ENCODE results near the gene STOML1. TPM values are rescaled to one million over a fixed set of nuclear protein-coding genes. Genes with fewer than 3 reads are reported as not detected.

The STOML1 gene
- total and polyA plus RNA-seq, 9 of the 15 experiments (the other 6 are each of a cell fraction or from before 2014, with no cell fraction given) = 0.25 to 9.7 (median 4.6) TPM

DNA sequence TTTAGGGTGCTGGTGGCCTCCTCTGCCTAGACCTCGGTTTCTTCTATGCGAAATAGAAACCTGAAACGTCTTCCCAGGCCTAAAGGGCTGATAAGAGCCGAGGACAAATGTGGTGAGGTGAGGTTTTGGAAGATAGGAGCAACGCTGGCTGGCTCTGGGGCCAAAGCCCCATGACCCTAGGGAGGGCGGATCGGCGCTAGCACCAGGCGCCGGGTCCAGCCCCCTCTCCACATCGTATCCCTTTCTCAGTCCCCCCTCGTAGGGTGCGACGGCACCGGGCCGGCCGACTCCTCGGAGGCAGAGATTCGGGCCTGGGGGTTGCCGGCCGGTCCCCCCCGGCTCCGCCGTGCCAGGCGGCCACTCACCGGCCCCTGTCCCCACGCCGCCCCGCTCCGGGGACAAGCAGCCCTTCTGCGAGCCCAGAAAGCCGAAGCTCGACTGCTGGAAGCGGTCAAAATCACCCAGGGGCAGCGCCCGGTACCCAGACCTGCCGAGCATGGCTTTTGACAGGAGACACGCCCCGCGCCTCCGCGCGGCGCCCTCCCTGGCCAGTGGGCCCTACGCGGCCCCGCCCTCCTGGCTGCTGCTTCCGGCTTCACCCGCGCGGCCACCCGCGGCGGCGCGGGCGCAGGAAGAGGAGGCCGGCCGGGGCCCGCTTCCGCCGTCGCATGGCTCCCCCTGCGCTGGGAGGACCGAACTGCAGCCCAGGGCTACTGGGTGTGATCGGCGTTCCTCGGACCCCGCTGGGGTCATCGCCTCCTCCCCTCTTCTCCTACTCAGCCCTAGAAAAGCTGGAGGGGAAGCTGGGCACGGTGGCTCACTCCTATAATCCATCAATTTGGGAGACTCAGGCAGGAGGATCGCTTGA, at the start of gene STOML1 (continued):
- TF ChIP-seq ZNF280A (IDR thresholded peaks at IDR 0.05; ENCODE audit: low read depth, partially characterized antibody) (no peak), SRSF9 (IDR thresholded peaks at IDR 0.05; ENCODE audit: borderline replicate concordance, low read depth, low read length) (no peak), ELF2 (CRISPR knock-in tag; IDR thresholded peaks at IDR 0.05) (peak; percentile 88), PTRF (tag; IDR thresholded peaks at IDR 0.05) (no peak), BHLHE40 (IDR thresholded peaks at IDR 0.05; ENCODE audit: low read length) (peak; percentile 27; the same call in 1 of the 2 replicates), SIN3B (IDR thresholded peaks at IDR 0.05; ENCODE audit: low read depth) (peak; percentile 70), ZSCAN29 (IDR thresholded peaks at IDR 0.05) (no peak), CBX3 (IDR thresholded peaks at IDR 0.05; ENCODE audit: borderline replicate concordance in 1 of 2, low read length in 2 of 2) (no peak), ZC3H8 (IDR thresholded peaks at IDR 0.05) (no peak), ZNF785 (CRISPR knock-in tag; IDR thresholded peaks at IDR 0.05) (no peak), TRIM24 (IDR thresholded peaks at IDR 0.05) (no peak), PCBP2 (IDR thresholded peaks at IDR 0.05; ENCODE audit: low read depth, low read length, poor library complexity, severe bottlenecking) (no peak), ZFX (CRISPR knock-in tag; IDR thresholded peaks at IDR 0.05) (peak; percentile 75), DACH1 (IDR thresholded peaks at IDR 0.05; ENCODE audit: partially characterized antibody) (no peak), FOXP1 (CRISPR knock-in tag; IDR thresholded peaks at IDR 0.05) (no peak), BRF2 (IDR thresholded peaks at IDR 0.05; ENCODE audit: borderline replicate concordance, insufficient read depth, insufficient read length) (no peak), OTX1 (CRISPR knock-in tag; IDR thresholded peaks at IDR 0.05) (0 out of 2 replicates have a peak, but pooled peaks have one; percentile 26), ZNF431 (CRISPR knock-in tag; IDR thresholded peaks at IDR 0.05) (0 out of 2 replicates have a peak, but pooled peaks have one; percentile 53), MNT (conservative IDR thresholded peaks at IDR 0.05) (peak; percentile 84 to 95), THRAP3 (IDR thresholded peaks at IDR 0.05; ENCODE audit: borderline replicate concordance) (no peak)
- TF ChIP-seq, protein P1, sequence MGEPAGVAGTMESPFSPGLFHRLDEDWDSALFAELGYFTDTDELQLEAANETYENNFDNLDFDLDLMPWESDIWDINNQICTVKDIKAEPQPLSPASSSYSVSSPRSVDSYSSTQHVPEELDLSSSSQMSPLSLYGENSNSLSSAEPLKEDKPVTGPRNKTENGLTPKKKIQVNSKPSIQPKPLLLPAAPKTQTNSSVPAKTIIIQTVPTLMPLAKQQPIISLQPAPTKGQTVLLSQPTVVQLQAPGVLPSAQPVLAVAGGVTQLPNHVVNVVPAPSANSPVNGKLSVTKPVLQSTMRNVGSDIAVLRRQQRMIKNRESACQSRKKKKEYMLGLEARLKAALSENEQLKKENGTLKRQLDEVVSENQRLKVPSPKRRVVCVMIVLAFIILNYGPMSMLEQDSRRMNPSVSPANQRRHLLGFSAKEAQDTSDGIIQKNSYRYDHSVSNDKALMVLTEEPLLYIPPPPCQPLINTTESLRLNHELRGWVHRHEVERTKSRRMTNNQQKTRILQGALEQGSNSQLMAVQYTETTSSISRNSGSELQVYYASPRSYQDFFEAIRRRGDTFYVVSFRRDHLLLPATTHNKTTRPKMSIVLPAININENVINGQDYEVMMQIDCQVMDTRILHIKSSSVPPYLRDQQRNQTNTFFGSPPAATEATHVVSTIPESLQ (CRISPR knock-in tag; IDR thresholded peaks at IDR 0.05) = no peak
- TF ChIP-seq, protein P2, sequence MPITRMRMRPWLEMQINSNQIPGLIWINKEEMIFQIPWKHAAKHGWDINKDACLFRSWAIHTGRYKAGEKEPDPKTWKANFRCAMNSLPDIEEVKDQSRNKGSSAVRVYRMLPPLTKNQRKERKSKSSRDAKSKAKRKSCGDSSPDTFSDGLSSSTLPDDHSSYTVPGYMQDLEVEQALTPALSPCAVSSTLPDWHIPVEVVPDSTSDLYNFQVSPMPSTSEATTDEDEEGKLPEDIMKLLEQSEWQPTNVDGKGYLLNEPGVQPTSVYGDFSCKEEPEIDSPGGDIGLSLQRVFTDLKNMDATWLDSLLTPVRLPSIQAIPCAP (CRISPR knock-in tag; IDR thresholded peaks at IDR 0.05; ENCODE audit: borderline replicate concordance) = no peak
